ENCODE data around the gene ZBTB5. TPM values are rescaled to one million over a fixed set of nuclear protein-coding genes. Genes with fewer than 3 reads are reported as not detected.

Gene ZBTB5
- total RNA-seq, 1 experiment from 2014 or later: 9.1 TPM

DNA sequence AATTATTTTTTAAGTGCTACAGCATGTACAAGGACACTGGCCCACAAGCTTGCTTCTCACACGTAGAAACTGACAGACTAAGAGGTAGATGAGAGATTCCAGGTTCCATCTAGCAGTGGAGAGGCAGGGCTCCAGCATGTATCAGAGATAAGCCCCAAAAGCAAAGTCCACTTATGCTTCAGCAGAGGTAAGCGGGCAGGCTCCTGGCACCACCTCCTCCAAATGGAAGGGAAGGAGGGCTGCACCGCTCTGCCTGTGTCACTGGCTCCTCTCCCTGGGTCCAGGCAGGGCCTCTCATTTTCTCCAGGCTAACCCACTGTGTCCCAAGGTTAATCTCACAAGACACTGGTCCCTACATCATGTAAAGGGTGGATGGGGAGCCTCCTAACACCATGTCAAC is 26.9 kb downstream of the ZBTB5 start:
- no peak overlapping the region for H3K14ac ChIP-seq (ENCODE audit: insufficient read depth, low read length)
- no peak overlapping the region for H3T11ph ChIP-seq (ENCODE audit: low read length)
- H3K9ac ChIP-seq (ENCODE audit: extremely low read depth, insufficient read length, low read length): no peak overlapping the region
- no peaks in the 10 kb centered on the region for H3K23me2 ChIP-seq (ENCODE audit: insufficient read length, low read depth, low read length, poor library complexity, severe bottlenecking)
- no peak overlapping the region for H2BK12ac ChIP-seq (ENCODE audit: insufficient read length, low read depth, low read length)
- no peaks in the 10 kb centered on the region for H3K27me3 ChIP-seq (ENCODE audit: insufficient read depth, low read length)
- no CpG with 5 or more reads among the region's 3 CpGs for WGBS (ENCODE audit: extremely low coverage, insufficient read length, low lambda C conversion rate)
- H4K91ac ChIP-seq (ENCODE audit: insufficient read length, low read depth, low read length): no peak overlapping the region
- H2BK120ac ChIP-seq (ENCODE audit: low read depth, low read length, poor library complexity, severe bottlenecking): no peak overlapping the region
- H3K18ac ChIP-seq (ENCODE audit: insufficient read length, low read depth, low read length): no peak overlapping the region
- H3K79me2 ChIP-seq (ENCODE audit: insufficient read depth, low read length): peaks cover 2% of the 10 kb centered on the region; the same call in 1 of the 2 replicates
- peaks cover 2% of the 10 kb centered on the region; the same call in 1 of the 2 replicates for H3K4me1 ChIP-seq (ENCODE audit: insufficient read depth, low read length)
- Mint-ChIP-seq H3K27me3 (ENCODE audit: low read depth) (no peaks in the 10 kb centered on the region; the same call in 1 of the 2 replicates), H3K4me1 (peaks cover 15 to 18% of the 10 kb centered on the region in 2 experiments), H3K4me3 (no peak overlapping the region), H3K27ac (no peak overlapping the region; a peak in 1 of 7 replicates), H3K36me3 (ENCODE audit: insufficient read depth in 1 of 3, low read depth in 3 of 3) (peaks cover 32 to 77% (median 74%) of the 10 kb centered on the region in 3 experiments; a peak in 6 of 7 replicates), H3K9me3 (no peaks in the 10 kb centered on the region)
- no peak overlapping the region for H3K4me2 ChIP-seq (ENCODE audit: insufficient read depth, insufficient read length, low read length)
- no peak overlapping the region for H3K23ac ChIP-seq (ENCODE audit: insufficient read length, low read depth, low read length)
- no peak overlapping the region for H4K5ac ChIP-seq (ENCODE audit: insufficient read length, low read depth, low read length)
- H3K79me1 ChIP-seq (ENCODE audit: insufficient read depth, low read depth, low read length, poor library complexity, severe bottlenecking): peaks cover 4% of the 10 kb centered on the region
- no peak for TF ChIP-seq CTCF (conservative IDR thresholded peaks at IDR 0.05)
- no peak overlapping the region for H3K56ac ChIP-seq (ENCODE audit: insufficient read length, low read depth, low read length)
- no peak overlapping the region for H2BK15ac ChIP-seq (ENCODE audit: low read depth, low read length)
- no peak overlapping the region for H4K8ac ChIP-seq (replicated peaks; ENCODE audit: insufficient read length, low read depth, low read length)
- peaks cover 2% of the 10 kb centered on the region for H4K20me1 ChIP-seq (ENCODE audit: control insufficient read depth, insufficient read depth, insufficient read length)
- no peak overlapping the region for H2BK5ac ChIP-seq (ENCODE audit: insufficient read length, low read length)
- no peak overlapping the region for H2BK20ac ChIP-seq (ENCODE audit: low read depth, low read length, poor library complexity, severe bottlenecking)
- H3K27ac ChIP-seq (ENCODE audit: insufficient read length, low read depth, low read length): no peak overlapping the region
- no peak for DNase-seq
- H2AK5ac ChIP-seq (ENCODE audit: insufficient read length, low read length): no peak overlapping the region
- H3K4ac ChIP-seq (ENCODE audit: low read depth, low read length): no peak overlapping the region
- H3K9me3 ChIP-seq (ENCODE audit: control insufficient read depth, low read depth, low read length): no peaks in the 10 kb centered on the region
- H2AFZ ChIP-seq (ENCODE audit: low read length): no peak overlapping the region

Data from H9 (cell line).